ENCODE data around the gene SLC2A14.
"Not testable (repeated sequence)": the region's sequence is repeated elsewhere in the genome, so short reads cannot be mapped to it uniquely, and the experiment has no call there.

SLC2A14 gene

GRCh38 chr12:7905071-7905470 is 32.4 kb upstream of the SLC2A14 start:
- H3K4me3 ChIP-seq (ENCODE audit: low read depth, low read length): peak overlapping the region; percentile 25; the same call in 1 of the 2 replicates
- peak overlapping the region; percentile 85 for H3K9ac ChIP-seq (ENCODE audit: low read length)
- no peaks in the 10 kb centered on the region for H3K36me3 ChIP-seq (ENCODE audit: control insufficient read depth, insufficient read depth, low read length)
- no peaks in the 10 kb centered on the region for H3K27me3 ChIP-seq (ENCODE audit: control insufficient read depth, insufficient read depth, low read length)
- no peaks in the 10 kb centered on the region for H3K9me3 ChIP-seq (ENCODE audit: control insufficient read depth, insufficient read depth, low read depth, low read length)
- peaks cover 40% of the 10 kb centered on the region for H3K4me1 ChIP-seq (ENCODE audit: control insufficient read depth, insufficient read depth, low read length)
- peak overlapping the region; percentile 99 for H3K27ac ChIP-seq (ENCODE audit: low read depth, low read length)

- H3K4me1 ChIP-seq (ENCODE audit: control insufficient read depth, insufficient read depth, low read length): peaks cover 28% of the 10 kb centered on the region
- H3K9ac ChIP-seq (ENCODE audit: low read length); H3K27me3 ChIP-seq (ENCODE audit: control insufficient read depth, insufficient read depth, low read length); H3K36me3 ChIP-seq (ENCODE audit: control insufficient read depth, insufficient read depth, low read length); H3K4me3 ChIP-seq (ENCODE audit: low read depth, low read length); H3K9me3 ChIP-seq (ENCODE audit: control insufficient read depth, insufficient read depth, low read depth, low read length); H3K27ac ChIP-seq (ENCODE audit: low read depth, low read length): not testable (repeated sequence)
Observed at GRCh38 chr12:7902416-7902815, 29.7 kb upstream of the SLC2A14 start.

GRCh38 chr12:7899755-7900154 is 27.0 kb upstream of the SLC2A14 start:
- Histone ChIP-seq H3K4me1 (ENCODE audit: control insufficient read depth, insufficient read depth, low read length) (peaks cover 4% of the 10 kb centered on the region; the same call in 1 of the 2 replicates), H3K27me3 (ENCODE audit: control insufficient read depth, insufficient read depth, low read length) (no peaks in the 10 kb centered on the region), H3K4me3 (ENCODE audit: low read depth, low read length) (no peak overlapping the region), H3K27ac (ENCODE audit: low read depth, low read length) (no peak overlapping the region), H3K9ac (ENCODE audit: low read length) (no peak overlapping the region), H3K9me3 (ENCODE audit: control insufficient read depth, insufficient read depth, low read depth, low read length) (no peaks in the 10 kb centered on the region), H3K36me3 (ENCODE audit: control insufficient read depth, insufficient read depth, low read length) (no peaks in the 10 kb centered on the region)

GRCh38 chr12:7896726-7897125 is 24.0 kb upstream of the SLC2A14 start:
- H3K4me3 ChIP-seq (ENCODE audit: low read depth, low read length); H3K27ac ChIP-seq (ENCODE audit: low read depth, low read length); H3K9ac ChIP-seq (ENCODE audit: low read length); H3K9me3 ChIP-seq (ENCODE audit: control insufficient read depth, insufficient read depth, low read depth, low read length); H3K4me1 ChIP-seq (ENCODE audit: control insufficient read depth, insufficient read depth, low read length); H3K27me3 ChIP-seq (ENCODE audit: control insufficient read depth, insufficient read depth, low read length); H3K36me3 ChIP-seq (ENCODE audit: control insufficient read depth, insufficient read depth, low read length): not testable (repeated sequence)

GRCh38 chr12:7892186-7892980 is 19.7 kb upstream of the SLC2A14 start:
- Histone ChIP-seq H3K27me3 (ENCODE audit: control insufficient read depth, insufficient read depth, low read length) (no peaks in the 10 kb centered on the region), H3K9me3 (ENCODE audit: control insufficient read depth, insufficient read depth, low read depth, low read length) (no peaks in the 10 kb centered on the region), H3K4me1 (ENCODE audit: control insufficient read depth, insufficient read depth, low read length) (peaks cover 25% of the 10 kb centered on the region), H3K36me3 (ENCODE audit: control insufficient read depth, insufficient read depth, low read length) (no peaks in the 10 kb centered on the region), H3K4me3 (ENCODE audit: low read depth, low read length) (peak overlapping the region; percentile 9; the same call in 1 of the 2 replicates), H3K9ac (ENCODE audit: low read length) (peak overlapping the region; percentile 74), H3K27ac (ENCODE audit: low read depth, low read length) (peak overlapping the region; percentile 34; the same call in 1 of the 2 replicates)

- no peak overlapping the region for H3K9ac ChIP-seq (ENCODE audit: low read length)
- H3K27me3 ChIP-seq (ENCODE audit: control insufficient read depth, insufficient read depth, low read length): no peaks in the 10 kb centered on the region
- H3K9me3 ChIP-seq (ENCODE audit: control insufficient read depth, insufficient read depth, low read depth, low read length): no peaks in the 10 kb centered on the region
- H3K27ac ChIP-seq (ENCODE audit: low read depth, low read length): no peak overlapping the region
- H3K4me3 ChIP-seq (ENCODE audit: low read depth, low read length): no peak overlapping the region
- H3K4me1 ChIP-seq (ENCODE audit: control insufficient read depth, insufficient read depth, low read length): peaks cover 5% of the 10 kb centered on the region
- H3K36me3 ChIP-seq (ENCODE audit: control insufficient read depth, insufficient read depth, low read length): no peaks in the 10 kb centered on the region
Observed at GRCh38 chr12:7884689-7885088, 12.0 kb upstream of the SLC2A14 start.

- H3K4me3 ChIP-seq (ENCODE audit: low read depth, low read length); H3K27ac ChIP-seq (ENCODE audit: low read depth, low read length); H3K27me3 ChIP-seq (ENCODE audit: control insufficient read depth, insufficient read depth, low read length); H3K9ac ChIP-seq (ENCODE audit: low read length); H3K9me3 ChIP-seq (ENCODE audit: control insufficient read depth, insufficient read depth, low read depth, low read length); H3K4me1 ChIP-seq (ENCODE audit: control insufficient read depth, insufficient read depth, low read length); H3K36me3 ChIP-seq (ENCODE audit: control insufficient read depth, insufficient read depth, low read length): not testable (repeated sequence)
Observed at GRCh38 chr12:7881736-7882120, 9.0 kb upstream of the SLC2A14 start.

- not testable (repeated sequence) for H3K9ac ChIP-seq (ENCODE audit: low read length); H3K4me3 ChIP-seq (ENCODE audit: low read depth, low read length); H3K27ac ChIP-seq (ENCODE audit: low read depth, low read length); H3K27me3 ChIP-seq (ENCODE audit: control insufficient read depth, insufficient read depth, low read length); H3K9me3 ChIP-seq (ENCODE audit: control insufficient read depth, insufficient read depth, low read depth, low read length); H3K4me1 ChIP-seq (ENCODE audit: control insufficient read depth, insufficient read depth, low read length); H3K36me3 ChIP-seq (ENCODE audit: control insufficient read depth, insufficient read depth, low read length)
Observed at GRCh38 chr12:7880952-7881735, 8.4 kb upstream of the SLC2A14 start.

- Histone ChIP-seq H3K9ac (ENCODE audit: low read length) (no peak overlapping the region), H3K27ac (ENCODE audit: low read depth, low read length) (no peak overlapping the region), H3K27me3 (ENCODE audit: control insufficient read depth, insufficient read depth, low read length) (no peaks in the 10 kb centered on the region), H3K4me3 (ENCODE audit: low read depth, low read length) (no peak overlapping the region), H3K4me1 (ENCODE audit: control insufficient read depth, insufficient read depth, low read length) (peaks cover 2% of the 10 kb centered on the region), H3K9me3 (ENCODE audit: control insufficient read depth, insufficient read depth, low read depth, low read length) (no peaks in the 10 kb centered on the region), H3K36me3 (ENCODE audit: control insufficient read depth, insufficient read depth, low read length) (no peaks in the 10 kb centered on the region)
Observed at GRCh38 chr12:7879246-7879645, 6.5 kb upstream of the SLC2A14 start.

GRCh38 chr12:7877420-7877819 is 4.7 kb upstream of the SLC2A14 start:
- Histone ChIP-seq H3K4me1 (ENCODE audit: control insufficient read depth, insufficient read depth, low read length) (peaks cover 2% of the 10 kb centered on the region; the same call in 1 of the 2 replicates), H3K27me3 (ENCODE audit: control insufficient read depth, insufficient read depth, low read length) (no peaks in the 10 kb centered on the region), H3K36me3 (ENCODE audit: control insufficient read depth, insufficient read depth, low read length) (no peaks in the 10 kb centered on the region), H3K9me3 (ENCODE audit: control insufficient read depth, insufficient read depth, low read depth, low read length) (no peaks in the 10 kb centered on the region), H3K9ac (ENCODE audit: low read length) (no peak overlapping the region), H3K27ac (ENCODE audit: low read depth, low read length) (no peak overlapping the region), H3K4me3 (ENCODE audit: low read depth, low read length) (no peak overlapping the region)

GRCh38 chr12:7870335-7870734 is 2.4 kb downstream of the SLC2A14 start:
- Histone ChIP-seq H3K27ac (ENCODE audit: low read depth, low read length) (no peak overlapping the region), H3K9ac (ENCODE audit: low read length) (no peak overlapping the region), H3K36me3 (ENCODE audit: control insufficient read depth, insufficient read depth, low read length) (no peaks in the 10 kb centered on the region), H3K4me1 (ENCODE audit: control insufficient read depth, insufficient read depth, low read length) (no peaks in the 10 kb centered on the region), H3K9me3 (ENCODE audit: control insufficient read depth, insufficient read depth, low read depth, low read length) (no peaks in the 10 kb centered on the region), H3K27me3 (ENCODE audit: control insufficient read depth, insufficient read depth, low read length) (no peaks in the 10 kb centered on the region), H3K4me3 (ENCODE audit: low read depth, low read length) (no peak overlapping the region)

All from HUES6 (cell line).